HepG2 (cell line): Measurements from ENCODE around the gene CAMKV. TPM values are rescaled to one million over a fixed set of nuclear protein-coding genes. Genes with fewer than 3 reads are reported as not detected.

Experiments
- AKAP8 ChIP-seq: sonication (generic); formaldehyde crosslinking; IDR thresholded peaks from 2 replicates; pipeline ENCODE4 v1.5.1; 2020; ENCODE audit warnings: mild to moderate bottlenecking, missing genetic modification reagents
- CBFB ChIP-seq: sonication (generic); formaldehyde crosslinking; IDR thresholded peaks from 2 replicates; pipeline ENCODE4 v1.4.0; 2020; ENCODE audit warnings: missing genetic modification reagents
- KLF13 ChIP-seq: sonication (generic); formaldehyde crosslinking; IDR thresholded peaks from 2 replicates; pipeline ENCODE4 v1.4.0; 2020; ENCODE audit warnings: mild to moderate bottlenecking, missing genetic modification reagents
- PAF1 ChIP-seq: IDR thresholded peaks from 2 replicates; pipeline ENCODE4 v1.6.1; 2016; ENCODE audit warnings: missing genetic modification reagents, missing compliant biosample characterization
- SKI ChIP-seq: fragments of 450-650 bp; IDR thresholded peaks from one replicate; pipeline ENCODE4 v1.6.1; 2018; ENCODE audit warnings: mild to moderate bottlenecking; ENCODE audit not compliant: partially characterized antibody
- SMC3 ChIP-seq: IDR thresholded peaks from 2 replicates; pipeline ENCODE4 v1.6.1; 2011; ENCODE audit warnings: low read length, improper control_type of control experiment
- SPEN ChIP-seq: sonication (generic); formaldehyde crosslinking; IDR thresholded peaks from 2 replicates; pipeline ENCODE4 v1.5.1; 2020; ENCODE audit warnings: low read depth, mild to moderate bottlenecking, missing genetic modification reagents
- ZBTB40 ChIP-seq, 2 experiments: fragments of 450-650 bp in 1 of 2; sonication (generic) in 1 of 2; formaldehyde crosslinking in 1 of 2; IDR thresholded peaks; 2 replicates each; pipeline versions ENCODE4 v1.6.1 to v1.8.0; 2016 to 2022; ENCODE audit warnings: antibody characterized with exemption in 1 of 2, mild to moderate bottlenecking in 1 of 2, missing genetic modification reagents in 1 of 2
- ZKSCAN1 ChIP-seq: fragments of 150-350 bp; IDR thresholded peaks from 2 replicates; pipeline ENCODE4 v1.6.1; 2014; ENCODE audit warnings: low read length
- ZNF264 ChIP-seq: sonication (generic); formaldehyde crosslinking; IDR thresholded peaks from 2 replicates; pipeline ENCODE4 v1.4.0; 2020; ENCODE audit warnings: missing genetic modification reagents
- ZNF883 ChIP-seq: sonication (generic); formaldehyde crosslinking; IDR thresholded peaks from 2 replicates; pipeline ENCODE4 v1.5.1; 2020; ENCODE audit warnings: mild to moderate bottlenecking, missing genetic modification reagents; ENCODE audit errors: not compliant biosample characterization
- polyA plus RNA-seq, 8 experiments: library from polyadenylated mRNA; depleted of rRNA in 3 of 8; stranded (reverse) in 7 of 8; unstranded in 1 of 8; fragments of >200 nt; fragmentation: Illumina TruSeq in 4 of 8; extraction: Trizol in 4 of 8; gene quantifications; 2 replicates each; pipeline versions ENCODE4 v1.2.1 to v1.2.3, GENCODE V29; 2011 to 2016; ENCODE audit warnings: low read depth in 4 of 8, missing spikeins in 1 of 8, mixed read lengths in 1 of 8; ENCODE audit not compliant: insufficient read depth in 1 of 8
- total RNA-seq, 5 experiments: library from RNA; depleted of rRNA; stranded (reverse); fragments of >200 nt; fragmentation: Illumina TruSeq; extraction: Trizol; gene quantifications; 2 replicates each; pipeline ENCODE4 v1.2.3, GENCODE V29; 2016; ENCODE audit warnings: low read depth in 1 of 5
- TF ChIP-seq, protein P1 (sequence below): sonication (generic); formaldehyde crosslinking; IDR thresholded peaks from 2 replicates; pipeline ENCODE4 v1.5.1; 2020; ENCODE audit warnings: missing genetic modification reagents, mild to moderate bottlenecking, borderline replicate concordance
- TF ChIP-seq, protein P2 (sequence below): sonication (generic); formaldehyde crosslinking; IDR thresholded peaks from 2 replicates; pipeline ENCODE4 v1.5.0; 2020; ENCODE audit warnings: mild to moderate bottlenecking, low read depth, missing genetic modification reagents, borderline replicate concordance

The CAMKV gene
- total and polyA plus RNA-seq, 2 of the 13 experiments (the other 11 are each of a cell fraction or from before 2014, with no cell fraction given) = 0.13 to 0.15 TPM

DNA sequence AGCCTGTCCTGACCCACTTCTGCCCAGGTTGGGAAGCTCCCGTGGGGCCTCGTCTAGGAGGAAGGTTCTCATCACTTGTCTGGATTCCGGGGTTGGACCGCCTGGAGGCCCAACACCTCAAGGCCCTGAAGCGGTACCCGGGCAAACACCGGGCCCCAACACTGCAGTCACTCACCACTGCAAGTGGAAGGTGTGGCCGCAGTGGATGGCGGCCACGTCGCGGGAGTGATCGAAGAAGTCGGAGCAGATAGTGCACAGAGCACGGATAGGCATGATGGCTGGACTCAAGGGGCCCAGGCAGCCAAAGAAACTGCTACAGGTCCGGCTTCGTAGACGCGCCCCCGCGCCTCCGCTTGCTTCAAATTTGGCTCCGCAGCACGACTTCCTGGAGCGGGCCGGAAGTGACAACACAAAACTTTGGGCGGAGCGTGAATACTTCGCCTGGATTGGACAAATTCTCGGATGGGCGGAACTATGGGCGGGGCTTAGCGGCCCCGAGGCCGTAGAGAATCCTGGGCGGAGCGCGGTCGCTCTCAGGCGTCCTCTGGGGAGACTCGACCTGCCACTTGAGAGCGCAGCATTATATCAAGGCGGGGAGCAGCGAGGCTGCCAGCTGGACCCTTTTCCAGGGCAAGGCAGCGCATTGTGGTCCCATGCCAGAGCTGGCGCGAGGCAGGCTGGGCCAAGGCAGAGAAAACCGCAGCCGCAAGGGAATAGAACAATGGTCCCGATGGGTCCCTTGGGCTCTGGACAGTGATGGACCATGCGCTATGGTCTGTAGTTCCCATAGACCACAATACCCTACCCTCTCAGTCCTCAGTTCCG lies 13.3 kb downstream of the CAMKV start, which contains the start of gene TRAIP (continued):
- TF ChIP-seq SPEN (CRISPR knock-in tag) (peak; percentile 37; the same call in 1 of the 2 replicates), ZKSCAN1 (no peak), ZNF883 (peak; percentile 52), CBFB (CRISPR knock-in tag) (no peak), ZNF264 (no peak), ZBTB40 (IDR thresholded peaks at IDR 0.05) (peak; percentile 74), ZBTB40 (CRISPR knock-in tag; IDR thresholded peaks at IDR 0.05) (no peak), SKI (no peak), KLF13 (no peak), SMC3 (no peak), AKAP8 (no peak), PAF1 (no peak)
- TF ChIP-seq, protein P1, sequence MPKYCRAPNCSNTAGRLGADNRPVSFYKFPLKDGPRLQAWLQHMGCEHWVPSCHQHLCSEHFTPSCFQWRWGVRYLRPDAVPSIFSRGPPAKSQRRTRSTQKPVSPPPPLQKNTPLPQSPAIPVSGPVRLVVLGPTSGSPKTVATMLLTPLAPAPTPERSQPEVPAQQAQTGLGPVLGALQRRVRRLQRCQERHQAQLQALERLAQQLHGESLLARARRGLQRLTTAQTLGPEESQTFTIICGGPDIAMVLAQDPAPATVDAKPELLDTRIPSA = no peak
- TF ChIP-seq, protein P2, sequence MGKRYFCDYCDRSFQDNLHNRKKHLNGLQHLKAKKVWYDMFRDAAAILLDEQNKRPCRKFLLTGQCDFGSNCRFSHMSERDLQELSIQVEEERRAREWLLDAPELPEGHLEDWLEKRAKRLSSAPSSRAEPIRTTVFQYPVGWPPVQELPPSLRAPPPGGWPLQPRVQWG (CRISPR knock-in tag) = no peak
